ENCODE measurements around the gene VEPH1.

VEPH1 gene

GRCh38 chr3:157388976-157389375 is 114.2 kb downstream of the VEPH1 start:
- no peak for DNase-seq (ENCODE audit: low read depth in 2 of 2)

- no peak for DNase-seq (ENCODE audit: low read depth in 2 of 2)
These were observed 115.3 kb downstream of the VEPH1 start for GRCh38 chr3:157387708-157388435.

- no peak for DNase-seq (ENCODE audit: low read depth in 2 of 2)
These were observed 118.7 kb downstream of the VEPH1 start for GRCh38 chr3:157384491-157384890.

GRCh38 chr3:157384031-157384430 is 119.2 kb downstream of the VEPH1 start:
- DNase-seq (ENCODE audit: low read depth in 2 of 2) = no peak

GRCh38 chr3:157381606-157382005 is 121.6 kb downstream of the VEPH1 start:
- no peak for DNase-seq (ENCODE audit: low read depth in 2 of 2)

- no peak for DNase-seq (ENCODE audit: low read depth in 2 of 2)
These were observed 123.6 kb downstream of the VEPH1 start for GRCh38 chr3:157379525-157380140.

- no peak for DNase-seq (ENCODE audit: low read depth in 2 of 2)
These were observed 126.5 kb downstream of the VEPH1 start for GRCh38 chr3:157376603-157377300.

GRCh38 chr3:157375342-157375986 is 127.8 kb downstream of the VEPH1 start:
- no peak for DNase-seq (ENCODE audit: low read depth in 2 of 2)

GRCh38 chr3:157374933-157375332 is 128.3 kb downstream of the VEPH1 start:
- DNase-seq (ENCODE audit: low read depth in 2 of 2) = no peak

- no peak for DNase-seq (ENCODE audit: low read depth in 2 of 2)
These were observed 129.4 kb downstream of the VEPH1 start for GRCh38 chr3:157373783-157374182.

GRCh38 chr3:157370867-157371266 is 132.3 kb downstream of the VEPH1 start:
- no peak for DNase-seq (ENCODE audit: low read depth in 2 of 2)

- DNase-seq (ENCODE audit: low read depth in 2 of 2) = no peak
These were observed 133.3 kb downstream of the VEPH1 start for GRCh38 chr3:157369727-157370421.

GRCh38 chr3:157368171-157368570 is 135.0 kb downstream of the VEPH1 start:
- no peak for DNase-seq (ENCODE audit: low read depth in 2 of 2)

GRCh38 chr3:157363393-157363792 is 139.8 kb downstream of the VEPH1 start:
- no peak for DNase-seq (ENCODE audit: low read depth in 2 of 2)

- no peak for DNase-seq (ENCODE audit: low read depth in 2 of 2)
These were observed 140.9 kb downstream of the VEPH1 start for GRCh38 chr3:157362348-157362747.

GRCh38 chr3:157360044-157360443 is 143.2 kb downstream of the VEPH1 start:
- no peak for DNase-seq (ENCODE audit: low read depth in 2 of 2)

- DNase-seq (ENCODE audit: low read depth in 2 of 2) = no peak
These were observed 146.7 kb downstream of the VEPH1 start for GRCh38 chr3:157356541-157356940.

- no peak for DNase-seq (ENCODE audit: low read depth in 2 of 2)
These were observed 147.9 kb downstream of the VEPH1 start for GRCh38 chr3:157355276-157355675.

GRCh38 chr3:157354722-157355121 is 148.5 kb downstream of the VEPH1 start:
- no peak for DNase-seq (ENCODE audit: low read depth in 2 of 2)

- DNase-seq (ENCODE audit: low read depth in 2 of 2) = no peak
These were observed 149.0 kb downstream of the VEPH1 start for GRCh38 chr3:157354254-157354653.

GRCh38 chr3:157353652-157354051 is 149.6 kb downstream of the VEPH1 start:
- no peak for DNase-seq (ENCODE audit: low read depth in 2 of 2)

- DNase-seq (ENCODE audit: low read depth in 2 of 2) = no peak
These were observed 151.2 kb downstream of the VEPH1 start for GRCh38 chr3:157351981-157352380.

Data from stimulated activated CD8-positive, alpha-beta memory T cell treated with anti-CD3 and anti-CD28 coated beads, Interleukin-2, amount 100 ng/mL, for 1 hour (primary cell).